ENCODE data around the gene ABI3BP.

Gene ABI3BP

GRCh38 chr3:100988080-100988479 lies 5.1 kb downstream of the ABI3BP start:
- H3K9ac ChIP-seq (ENCODE audit: low read length), result no peak overlapping the region
- H3K4me2 ChIP-seq (ENCODE audit: low read length), result no peak overlapping the region
- no peaks in the 10 kb centered on the region for H3K36me3 ChIP-seq (ENCODE audit: insufficient read depth, low read length)
- H3K4me3 ChIP-seq (ENCODE audit: low read depth, low read length, poor library complexity, severe bottlenecking), result no peak overlapping the region
- no peaks in the 10 kb centered on the region for H3K9me3 ChIP-seq (ENCODE audit: low read length)
- no peaks in the 10 kb centered on the region for H3K4me1 ChIP-seq (ENCODE audit: insufficient read depth, low read length, severe bottlenecking)
- no peak overlapping the region for H3K27ac ChIP-seq (ENCODE audit: low read depth, low read length, poor library complexity, severe bottlenecking)
- H3K27me3 ChIP-seq (ENCODE audit: insufficient read depth, low read length), result no peaks in the 10 kb centered on the region
- H3K79me2 ChIP-seq (ENCODE audit: insufficient read depth, low read length), result no peaks in the 10 kb centered on the region
- H3K9me2 ChIP-seq (ENCODE audit: low read depth, low read length), result no peaks in the 10 kb centered on the region
- no peak for TF ChIP-seq CTCF (IDR thresholded peaks at IDR 0.05; ENCODE audit: low read length)
- no peak for TF ChIP-seq EZH2 (IDR thresholded peaks at IDR 0.05; ENCODE audit: borderline replicate concordance, low read length)
- H3F3A ChIP-seq (ENCODE audit: insufficient read depth, low read length), result no peaks in the 10 kb centered on the region
- H4K20me1 ChIP-seq (ENCODE audit: insufficient read depth, low read length), result no peaks in the 10 kb centered on the region
- no peak overlapping the region for H2AFZ ChIP-seq (ENCODE audit: low read length)

- no peaks in the 10 kb centered on the region for H3K9me3 ChIP-seq (ENCODE audit: low read length)
- no peaks in the 10 kb centered on the region for H3F3A ChIP-seq (ENCODE audit: insufficient read depth, low read length)
- H3K27me3 ChIP-seq (ENCODE audit: insufficient read depth, low read length), result no peaks in the 10 kb centered on the region
- H2AFZ ChIP-seq (ENCODE audit: low read length), result no peak overlapping the region
- TF ChIP-seq CTCF (IDR thresholded peaks at IDR 0.05; ENCODE audit: low read length) (no peak), EZH2 (IDR thresholded peaks at IDR 0.05; ENCODE audit: borderline replicate concordance, low read length) (no peak)
- no peaks in the 10 kb centered on the region for H4K20me1 ChIP-seq (ENCODE audit: insufficient read depth, low read length)
- H3K27ac ChIP-seq (ENCODE audit: low read depth, low read length, poor library complexity, severe bottlenecking), result no peak overlapping the region
- H3K4me1 ChIP-seq (ENCODE audit: insufficient read depth, low read length, severe bottlenecking), result no peaks in the 10 kb centered on the region
- no peaks in the 10 kb centered on the region for H3K9me2 ChIP-seq (ENCODE audit: low read depth, low read length)
- no peak overlapping the region for H3K4me2 ChIP-seq (ENCODE audit: low read length)
- no peak overlapping the region for H3K9ac ChIP-seq (ENCODE audit: low read length)
- H3K36me3 ChIP-seq (ENCODE audit: insufficient read depth, low read length), result no peaks in the 10 kb centered on the region
- no peak overlapping the region for H3K4me3 ChIP-seq (ENCODE audit: low read depth, low read length, poor library complexity, severe bottlenecking)
- H3K79me2 ChIP-seq (ENCODE audit: insufficient read depth, low read length), result no peaks in the 10 kb centered on the region
These were observed 8.9 kb downstream of the ABI3BP start for GRCh38 chr3:100984308-100984707.

GRCh38 chr3:100982710-100983109 lies 10.5 kb downstream of the ABI3BP start:
- H3K9ac ChIP-seq (ENCODE audit: low read length), result no peak overlapping the region
- H3K4me1 ChIP-seq (ENCODE audit: insufficient read depth, low read length, severe bottlenecking), result no peaks in the 10 kb centered on the region
- H2AFZ ChIP-seq (ENCODE audit: low read length), result no peak overlapping the region
- H3K27me3 ChIP-seq (ENCODE audit: insufficient read depth, low read length), result no peaks in the 10 kb centered on the region
- H4K20me1 ChIP-seq (ENCODE audit: insufficient read depth, low read length), result no peaks in the 10 kb centered on the region
- no peak overlapping the region for H3K4me2 ChIP-seq (ENCODE audit: low read length)
- no peaks in the 10 kb centered on the region for H3F3A ChIP-seq (ENCODE audit: insufficient read depth, low read length)
- H3K4me3 ChIP-seq (ENCODE audit: low read depth, low read length, poor library complexity, severe bottlenecking), result no peak overlapping the region
- H3K79me2 ChIP-seq (ENCODE audit: insufficient read depth, low read length), result no peaks in the 10 kb centered on the region
- H3K9me3 ChIP-seq (ENCODE audit: low read length), result no peaks in the 10 kb centered on the region
- no peak for TF ChIP-seq CTCF (IDR thresholded peaks at IDR 0.05; ENCODE audit: low read length)
- no peak for TF ChIP-seq EZH2 (IDR thresholded peaks at IDR 0.05; ENCODE audit: borderline replicate concordance, low read length)
- no peaks in the 10 kb centered on the region for H3K9me2 ChIP-seq (ENCODE audit: low read depth, low read length)
- H3K36me3 ChIP-seq (ENCODE audit: insufficient read depth, low read length), result no peaks in the 10 kb centered on the region
- no peak overlapping the region for H3K27ac ChIP-seq (ENCODE audit: low read depth, low read length, poor library complexity, severe bottlenecking)

All from OCI-LY1 (cell line).